Stimulated activated CD4-positive, alpha-beta T cell treated with anti-CD3 and anti-CD28 coated beads, Interleukin-12 subunit alpha, Interleukin-12 subunit beta, amount 100 ng/mL, for 48 hours (primary cell): ENCODE data around the gene CORO1C.
A peak's percentile ranks its signal among the peaks of the same experiment; 100 is the strongest.
"Not testable (repeated sequence)": the region's sequence is repeated elsewhere in the genome, so short reads cannot be mapped to it uniquely, and the experiment has no call there.

Experiments
- DNase-seq, 3 donors: peaks; one replicate each; pipeline ENCODE4 v3.0.0-alpha.2; 2020; ENCODE audit warnings: low read depth in 2 of 3, low spot score in 1 of 3

The CORO1C gene

GRCh38 chr12:108755481-108755880 is 24.2 kb upstream of the CORO1C start:
- DNase-seq: no peak

GRCh38 chr12:108753976-108754375 is 22.7 kb upstream of the CORO1C start:
- no peak for DNase-seq

- no peak for DNase-seq
Observed at GRCh38 chr12:108752387-108752786, 21.1 kb upstream of the CORO1C start.

GRCh38 chr12:108751821-108752220 is 20.5 kb upstream of the CORO1C start:
- DNase-seq: no peak

GRCh38 chr12:108751003-108751402 is 19.7 kb upstream of the CORO1C start:
- not testable (repeated sequence) for DNase-seq

- DNase-seq: no peak
Observed at GRCh38 chr12:108750526-108750925, 19.2 kb upstream of the CORO1C start.

- DNase-seq: no peak
Observed at GRCh38 chr12:108747563-108747962, 16.2 kb upstream of the CORO1C start.

GRCh38 chr12:108745641-108746040 is 14.3 kb upstream of the CORO1C start:
- DNase-seq: no peak

GRCh38 chr12:108744021-108744897 is 12.9 kb upstream of the CORO1C start:
- no peak for DNase-seq

- no peak for DNase-seq
Observed at GRCh38 chr12:108738170-108738569, 6.9 kb upstream of the CORO1C start.

- DNase-seq: no peak
Observed at GRCh38 chr12:108735855-108736254, 4.5 kb upstream of the CORO1C start.

GRCh38 chr12:108734200-108734906 is 3.0 kb upstream of the CORO1C start:
- DNase-seq: peak in 1 of 3 donors; percentile 7

GRCh38 chr12:108733230-108733531 is 1.9 kb upstream of the CORO1C start:
- DNase-seq: not testable (repeated sequence)

- no peak for DNase-seq
Observed at GRCh38 chr12:108732489-108733229, 1.3 kb upstream of the CORO1C start.

- DNase-seq: peak; percentile 97 to 100 (median 98)
Observed at GRCh38 chr12:108731866-108732461, 646 bp upstream of the CORO1C start.

GRCh38 chr12:108730365-108731104 is 783 bp downstream of the CORO1C start:
- DNase-seq: peak; percentile 22 to 47 (median 26)

- DNase-seq: no peak
Observed at GRCh38 chr12:108729612-108730364, 1.5 kb downstream of the CORO1C start.

GRCh38 chr12:108728820-108729611 is 2.3 kb downstream of the CORO1C start:
- DNase-seq: no peak
